Measurements from ENCODE around the gene LIFR. TPM values are rescaled to one million over a fixed set of nuclear protein-coding genes. Genes with fewer than 3 reads are reported as not detected.

Gene LIFR
- total RNA-seq, 4 donors from 2014 or later, result 61.8 to 105 (median 78.0) TPM

GRCh38 chr5:38465702-38466423 lies 90.6 kb downstream of the LIFR start:
- ATAC-seq, result peak; percentile 0
- Histone ChIP-seq H3K27ac (peak overlapping the region in 3 of 4 donors; percentile 80 to 89 (median 85)), H3K27me3 (no peaks in the 10 kb centered on the region), H3K9me3 (no peaks in the 10 kb centered on the region), H3K36me3 (no peaks in the 10 kb centered on the region), H3K4me1 (peaks cover 16 to 81% (median 58%) of the 10 kb centered on the region in 3 donors), H3K4me3 (no peak overlapping the region)
- no peak for TF ChIP-seq EP300 (IDR thresholded peaks at IDR 0.05)
- no peak for TF ChIP-seq POLR2AphosphoS5 (IDR thresholded peaks at IDR 0.05)
- TF ChIP-seq POLR2A (IDR thresholded peaks at IDR 0.05), result no peak
- TF ChIP-seq CTCF (IDR thresholded peaks at IDR 0.05), result no peak
- WGBS, 2 donors (ENCODE audit: low coverage in 1 of 2), result 71 to 76% methylated on average over 5 to 6 of the region's 9 CpGs

- Histone ChIP-seq H3K27me3 (no peaks in the 10 kb centered on the region), H3K27ac (peak overlapping the region in 3 of 4 donors; percentile 80 to 89 (median 85))
Observed at GRCh38 chr5:38465061-38465460, 91.4 kb downstream of the LIFR start.

GRCh38 chr5:38463634-38464521 lies 92.6 kb downstream of the LIFR start:
- Histone ChIP-seq H3K4me1 (peaks cover 15 to 68% (median 46%) of the 10 kb centered on the region in 3 donors), H3K9me3 (no peaks in the 10 kb centered on the region), H3K27ac (peak overlapping the region; percentile 21 to 89 (median 82)), H3K4me3 (no peak overlapping the region), H3K36me3 (no peaks in the 10 kb centered on the region), H3K27me3 (no peaks in the 10 kb centered on the region)
- 3 to 35% methylated on average over 4 to 5 of the region's 10 CpGs for WGBS, 2 donors (ENCODE audit: low coverage in 1 of 2)
- TF ChIP-seq CTCF (IDR thresholded peaks at IDR 0.05), result no peak
- peak; percentile 85 for TF ChIP-seq POLR2AphosphoS5 (IDR thresholded peaks at IDR 0.05)
- no peak for TF ChIP-seq POLR2A (IDR thresholded peaks at IDR 0.05)
- ATAC-seq, result peak; percentile 2

More at GRCh38 chr5:38465061-38465460, 91.4 kb downstream of the LIFR start:
- Histone ChIP-seq H3K36me3 (no peaks in the 10 kb centered on the region), H3K9me3 (no peaks in the 10 kb centered on the region), H3K4me3 (no peak overlapping the region), H3K4me1 (peaks cover 16 to 80% (median 58%) of the 10 kb centered on the region in 3 donors)
- no peak for TF ChIP-seq POLR2AphosphoS5 (IDR thresholded peaks at IDR 0.05)
- TF ChIP-seq POLR2A (IDR thresholded peaks at IDR 0.05), result no peak
- no peak for TF ChIP-seq CTCF (IDR thresholded peaks at IDR 0.05)
- TF ChIP-seq EP300 (IDR thresholded peaks at IDR 0.05), result no peak
- WGBS, 2 donors (ENCODE audit: low coverage in 1 of 2), result 50 to 52% methylated on average over 2 of the region's 2 CpGs
- ATAC-seq, result no peak

GRCh38 chr5:38462976-38463633 lies 93.3 kb downstream of the LIFR start:
- Histone ChIP-seq H3K27ac (peak overlapping the region; percentile 21 to 89 (median 82)), H3K9me3 (no peaks in the 10 kb centered on the region), H3K4me1 (peaks cover 8 to 60% (median 39%) of the 10 kb centered on the region in 3 donors), H3K4me3 (no peak overlapping the region), H3K27me3 (no peaks in the 10 kb centered on the region), H3K36me3 (no peaks in the 10 kb centered on the region)
- TF ChIP-seq POLR2A (IDR thresholded peaks at IDR 0.05), result no peak
- peak; percentile 67 for TF ChIP-seq POLR2AphosphoS5 (IDR thresholded peaks at IDR 0.05)
- no peak for ATAC-seq
- 14 to 39% methylated on average over 4 to 7 of the region's 7 CpGs for WGBS, 2 donors (ENCODE audit: low coverage in 1 of 2)

- 92 to 95% methylated on average over 2 to 6 of the region's 8 CpGs for WGBS, 2 donors (ENCODE audit: low coverage in 1 of 2)
- no peaks in the 10 kb centered on the region for H3K9me3 ChIP-seq
Observed at GRCh38 chr5:38458174-38458573, 98.3 kb downstream of the LIFR start.

More at GRCh38 chr5:38458174-38458573, 98.3 kb downstream of the LIFR start:
- Histone ChIP-seq H3K27ac (no peak overlapping the region), H3K27me3 (no peaks in the 10 kb centered on the region), H3K4me1 (peaks cover 0 to 11% (median 0%) of the 10 kb centered on the region in 3 donors), H3K36me3 (no peaks in the 10 kb centered on the region), H3K4me3 (no peak overlapping the region)
- no peak for TF ChIP-seq EP300 (IDR thresholded peaks at IDR 0.05)
- TF ChIP-seq POLR2AphosphoS5 (IDR thresholded peaks at IDR 0.05), result no peak
- no peak for TF ChIP-seq POLR2A (IDR thresholded peaks at IDR 0.05)
- no peak for TF ChIP-seq CTCF (IDR thresholded peaks at IDR 0.05)
- no peak for ATAC-seq
